ENCODE measurements around the gene GPC5. TPM values are rescaled to one million over a fixed set of nuclear protein-coding genes. Genes with fewer than 3 reads are reported as not detected.

The GPC5 gene
- total RNA-seq, 1 experiment from 2014 or later = not detected

DNA sequence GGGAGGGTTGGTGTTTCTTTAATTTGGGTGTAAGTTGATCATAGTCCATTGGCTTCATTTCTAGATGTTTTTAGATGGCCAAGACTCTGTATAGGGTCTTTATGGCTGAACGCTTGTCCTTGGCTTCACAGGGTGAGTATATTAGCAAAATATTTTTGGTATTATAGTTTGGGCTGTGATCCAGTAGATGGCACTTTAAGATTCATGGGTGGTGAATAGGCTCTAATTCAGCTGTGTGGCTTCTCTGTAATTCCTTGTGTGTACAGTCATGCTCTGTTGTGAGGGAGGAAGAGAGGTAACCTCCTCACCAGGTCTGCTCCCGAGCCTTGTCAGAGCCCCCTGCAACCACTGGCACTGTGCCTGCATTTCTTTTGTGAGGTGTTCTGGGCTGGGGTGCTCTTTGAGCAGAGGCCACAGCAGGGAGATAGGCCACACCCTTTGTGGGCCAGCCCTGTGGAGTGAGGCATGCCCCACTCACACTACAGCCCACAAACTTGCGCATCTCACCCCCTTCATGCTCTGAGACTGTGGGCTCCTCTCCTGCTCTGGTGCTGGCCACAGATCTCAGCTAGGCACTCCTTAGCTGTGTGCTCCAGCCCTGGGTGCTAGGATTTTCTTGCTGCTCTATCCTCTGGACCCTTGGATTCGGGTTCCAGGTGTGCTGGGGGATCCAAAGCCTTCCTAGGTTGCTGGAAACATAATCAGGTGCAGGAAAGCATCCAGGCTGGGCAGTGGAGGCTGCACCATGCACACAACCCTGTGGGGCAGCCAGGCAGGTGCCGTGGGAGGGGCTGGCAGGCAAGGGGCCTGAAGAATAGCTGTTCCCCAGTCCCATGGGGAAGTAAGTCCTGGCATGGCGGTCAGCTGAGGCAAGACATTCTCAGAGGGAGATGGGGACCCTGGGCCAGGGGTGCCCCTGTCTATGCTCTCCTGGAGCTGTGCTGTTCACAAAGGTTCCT, 193.9 kb downstream of the GPC5 start:
- no peak for DNase-seq (ENCODE audit: low read depth)

DNA sequence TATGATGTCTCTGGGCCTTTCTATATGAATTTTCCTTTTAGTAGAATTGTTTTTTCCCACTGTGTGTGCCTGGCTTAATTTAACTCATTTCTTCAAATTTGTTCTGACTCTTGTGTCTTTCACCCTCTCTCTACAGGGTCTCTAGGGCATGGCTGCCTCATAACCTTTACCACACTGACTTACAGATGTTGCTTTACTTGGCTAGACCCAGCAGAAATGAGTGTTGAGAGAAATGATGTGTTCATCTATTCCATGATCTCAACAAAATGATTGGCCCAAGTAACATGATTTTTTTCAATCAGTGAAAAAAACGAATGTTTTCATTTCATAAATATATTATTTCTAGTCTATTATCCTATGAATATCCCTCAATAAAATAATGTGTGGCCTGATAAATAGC, 195.0 kb downstream of the GPC5 start:
- DNase-seq (ENCODE audit: low read depth) = no peak

DNA sequence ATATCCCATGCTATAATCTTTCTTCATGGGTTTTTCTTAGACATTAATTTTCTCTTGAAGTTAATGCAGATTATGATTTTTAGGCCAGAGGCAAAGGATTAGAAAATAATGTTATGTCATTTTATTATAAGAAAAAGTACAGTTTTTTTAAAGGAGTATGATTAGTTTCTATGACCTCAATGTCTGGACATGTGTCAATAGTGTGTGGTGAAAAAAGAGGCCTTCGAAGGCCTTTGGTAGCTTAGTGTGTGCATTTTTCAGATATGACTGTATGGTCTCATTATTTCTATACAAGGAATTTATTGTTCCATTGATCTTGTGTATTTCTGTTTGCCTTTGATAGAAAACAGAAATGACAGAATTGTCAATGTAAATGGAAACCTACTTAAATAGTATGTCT, 195.6 kb downstream of the GPC5 start:
- DNase-seq (ENCODE audit: low read depth) = no peak

DNA sequence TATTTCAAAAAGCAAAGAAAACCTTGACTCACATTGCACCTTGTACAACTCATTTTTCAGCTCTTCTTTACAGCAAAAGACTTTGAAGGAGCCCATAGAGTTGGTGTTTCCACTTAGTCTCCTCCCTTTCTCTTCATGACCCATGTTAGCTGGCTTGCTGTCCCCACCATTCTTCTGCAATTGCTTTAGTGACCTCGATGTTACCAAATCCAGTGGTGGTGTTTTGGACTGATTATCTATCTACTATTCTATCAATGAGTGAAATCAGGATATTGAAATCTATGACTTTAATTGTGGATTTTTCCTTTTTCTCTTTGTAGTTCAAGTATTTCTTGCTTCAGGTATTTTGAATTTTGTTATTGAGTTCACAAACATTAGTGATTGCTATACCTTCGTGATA, 197.3 kb downstream of the GPC5 start:
- DNase-seq (ENCODE audit: low read depth) = no peak

DNA sequence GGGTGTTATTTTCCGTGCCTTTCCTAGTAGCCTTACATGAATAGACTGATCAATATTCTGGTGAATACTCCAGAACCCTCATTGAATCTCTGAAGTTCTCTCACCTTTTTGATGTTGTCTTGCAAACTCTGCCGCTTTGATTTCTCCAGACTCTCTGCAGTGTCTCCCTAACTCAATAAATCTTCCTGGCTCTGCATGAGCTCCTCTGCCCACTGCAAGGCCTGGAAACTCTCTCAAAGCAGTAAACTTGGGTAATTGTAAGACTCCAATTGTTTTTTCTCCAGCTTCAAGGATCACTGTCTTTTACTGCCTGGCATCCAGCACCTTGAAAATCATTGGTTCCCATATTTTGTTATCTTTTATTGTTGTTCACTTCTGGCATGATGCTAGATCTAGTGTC, 198.4 kb downstream of the GPC5 start:
- no peak for DNase-seq (ENCODE audit: low read depth)

DNA sequence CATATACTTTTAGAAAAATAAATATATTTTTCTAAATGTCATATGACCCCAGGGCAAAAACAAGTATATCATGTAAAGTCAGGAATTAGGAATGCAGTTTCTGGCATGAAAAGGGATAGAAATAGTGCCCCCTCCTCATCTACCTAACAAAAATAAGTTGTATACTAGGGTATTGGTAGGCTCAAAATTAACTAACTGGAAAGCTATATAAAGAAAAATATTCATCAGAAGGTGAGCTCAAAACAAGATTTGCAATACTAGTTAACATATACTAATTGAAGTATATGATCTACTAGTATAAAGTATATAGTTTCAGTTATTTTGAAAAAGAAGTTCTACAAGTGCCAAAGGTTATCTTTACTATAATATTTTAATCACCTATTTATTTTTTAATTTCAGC, 200.2 kb downstream of the GPC5 start:
- no peak for DNase-seq (ENCODE audit: low read depth)

DNA sequence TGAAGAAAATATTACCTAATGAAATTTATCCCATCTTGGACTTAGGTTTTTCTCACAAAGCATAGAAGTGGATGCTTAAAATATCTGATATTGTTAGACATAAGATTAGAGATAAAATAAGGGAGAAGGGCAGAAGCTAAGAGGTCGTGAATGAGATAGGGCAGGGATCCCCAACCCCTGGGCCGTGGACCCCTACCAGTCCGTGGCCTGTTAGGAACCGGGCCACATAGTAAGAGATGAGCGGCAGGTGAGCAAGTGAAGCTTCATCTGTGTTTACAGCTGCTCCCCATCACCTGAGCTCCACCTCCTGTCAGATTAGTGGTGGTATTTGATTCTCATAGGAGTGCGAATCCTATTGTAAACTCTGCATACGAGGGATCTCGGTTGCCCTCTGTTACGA, 202.9 kb downstream of the GPC5 start:
- no peak for DNase-seq (ENCODE audit: low read depth)

DNA sequence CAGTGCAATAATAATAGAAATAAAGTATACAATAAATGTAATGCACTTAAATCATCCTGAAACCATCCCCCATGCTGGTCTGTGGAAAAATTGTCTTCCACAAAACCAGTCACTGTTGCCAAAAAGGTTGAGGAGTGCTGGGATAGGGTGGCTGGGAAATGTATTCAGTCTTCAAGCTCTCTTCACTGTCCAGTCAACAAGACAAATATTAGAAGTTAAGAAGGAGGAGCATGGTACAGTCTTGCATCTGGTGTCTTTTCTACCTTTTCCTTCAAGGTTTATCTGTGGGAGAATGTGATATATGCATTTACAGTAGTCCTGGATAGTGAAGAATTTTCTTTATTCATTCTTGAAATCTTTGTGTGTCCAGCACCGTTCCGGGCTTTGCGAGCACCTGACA, 203.4 kb downstream of the GPC5 start:
- no peak for DNase-seq (ENCODE audit: low read depth)

DNA sequence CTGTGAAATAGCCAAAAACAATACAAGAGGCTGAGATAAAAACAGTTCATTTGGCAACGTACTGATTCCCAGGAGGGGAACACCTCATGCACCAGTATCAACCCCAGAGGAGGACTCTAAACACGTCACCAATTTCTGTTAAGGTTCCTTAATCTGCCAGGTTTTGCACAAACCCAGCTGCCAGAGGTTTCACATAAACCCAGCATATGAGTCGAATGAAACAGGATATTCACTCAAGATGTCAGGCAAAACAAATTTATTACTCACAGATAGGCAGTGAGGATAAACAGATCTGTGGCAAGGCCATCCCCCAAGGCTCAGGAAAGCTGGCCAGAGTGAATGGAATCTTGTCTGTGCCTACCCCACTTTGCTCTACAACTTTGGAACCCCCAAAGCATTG, 210.9 kb downstream of the GPC5 start:
- no peak for DNase-seq (ENCODE audit: low read depth)

DNA sequence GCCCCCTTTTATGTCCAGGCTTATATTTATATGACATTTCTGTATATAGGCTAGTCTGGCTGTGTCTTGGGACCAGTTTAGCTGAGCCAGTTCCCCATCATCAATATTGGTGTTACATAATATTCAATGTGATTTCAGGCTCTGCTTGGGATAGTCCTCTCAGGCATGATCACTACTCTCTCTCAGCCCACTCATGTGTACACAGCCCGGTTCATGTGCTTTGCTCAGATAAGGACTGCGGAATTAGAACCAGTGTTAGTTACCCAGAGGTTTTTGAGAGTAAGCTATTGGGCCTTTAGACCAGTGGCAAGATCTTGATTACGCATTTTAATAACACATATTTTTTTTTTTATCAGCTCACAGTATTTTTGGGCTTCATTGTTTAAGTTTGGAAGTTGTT, 219.9 kb downstream of the GPC5 start:
- no peak for DNase-seq (ENCODE audit: low read depth)

DNA sequence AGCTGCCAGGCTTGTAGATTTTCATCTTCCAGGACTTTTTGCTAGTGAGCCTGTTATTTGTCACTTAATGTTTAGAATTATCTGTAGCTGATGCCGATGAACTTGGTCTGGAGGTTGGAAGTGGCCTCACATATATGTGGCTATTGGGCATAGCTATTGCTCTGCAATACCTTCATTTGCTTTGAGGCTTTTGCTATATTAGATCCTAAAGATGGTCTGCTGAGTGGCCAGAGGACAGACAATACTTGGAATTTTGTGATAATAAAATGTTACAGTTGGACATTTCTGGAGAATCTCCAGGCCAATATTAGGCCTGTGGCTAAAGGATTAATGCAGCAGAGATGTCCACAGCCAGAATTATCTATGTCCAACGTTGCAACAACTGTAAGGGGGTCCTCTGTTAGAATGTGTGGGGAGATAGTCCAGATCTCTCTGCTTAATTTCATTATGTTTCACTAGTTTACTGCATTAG, 222.3 kb downstream of the GPC5 start:
- DNase-seq (ENCODE audit: low read depth) = no peak

DNA sequence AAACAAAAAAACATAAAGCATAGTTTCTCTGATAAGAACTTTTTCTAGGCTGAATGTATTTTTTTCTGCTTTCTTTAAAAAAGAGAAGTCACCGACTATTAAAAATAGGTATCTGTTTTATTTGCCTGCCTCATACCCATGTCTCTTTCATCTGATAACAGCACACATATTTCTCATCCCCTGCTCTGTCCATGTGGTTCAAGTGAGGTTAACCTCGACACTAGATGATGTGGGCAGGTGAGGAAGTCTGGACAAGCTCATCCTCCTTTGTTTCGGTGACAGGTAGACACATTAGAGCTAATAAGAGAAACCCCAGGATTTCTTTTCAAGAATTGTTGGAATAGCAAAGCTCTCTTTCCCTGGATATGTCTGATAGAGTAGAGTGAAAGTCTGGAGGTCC, 222.7 kb downstream of the GPC5 start:
- DNase-seq (ENCODE audit: low read depth) = no peak

DNA sequence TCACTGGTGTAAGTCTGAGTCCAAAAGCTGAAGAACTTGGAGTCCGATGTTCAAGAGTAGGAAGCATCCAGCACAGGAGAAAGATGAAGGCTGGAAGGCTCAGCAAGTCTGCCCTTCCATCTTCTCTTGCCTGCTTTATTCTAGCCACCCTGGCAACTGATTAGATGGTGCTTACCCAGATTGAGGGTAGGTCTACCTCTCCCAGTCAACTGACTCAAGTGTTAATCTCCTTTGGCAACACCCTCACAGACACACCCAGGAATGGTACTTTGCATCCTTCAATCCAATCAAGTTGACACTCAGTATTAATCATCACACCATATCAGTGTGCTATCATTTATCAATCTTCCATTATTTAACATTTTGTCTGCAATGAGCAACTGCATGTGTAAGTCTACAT, 223.5 kb downstream of the GPC5 start:
- no peak for DNase-seq (ENCODE audit: low read depth)

DNA sequence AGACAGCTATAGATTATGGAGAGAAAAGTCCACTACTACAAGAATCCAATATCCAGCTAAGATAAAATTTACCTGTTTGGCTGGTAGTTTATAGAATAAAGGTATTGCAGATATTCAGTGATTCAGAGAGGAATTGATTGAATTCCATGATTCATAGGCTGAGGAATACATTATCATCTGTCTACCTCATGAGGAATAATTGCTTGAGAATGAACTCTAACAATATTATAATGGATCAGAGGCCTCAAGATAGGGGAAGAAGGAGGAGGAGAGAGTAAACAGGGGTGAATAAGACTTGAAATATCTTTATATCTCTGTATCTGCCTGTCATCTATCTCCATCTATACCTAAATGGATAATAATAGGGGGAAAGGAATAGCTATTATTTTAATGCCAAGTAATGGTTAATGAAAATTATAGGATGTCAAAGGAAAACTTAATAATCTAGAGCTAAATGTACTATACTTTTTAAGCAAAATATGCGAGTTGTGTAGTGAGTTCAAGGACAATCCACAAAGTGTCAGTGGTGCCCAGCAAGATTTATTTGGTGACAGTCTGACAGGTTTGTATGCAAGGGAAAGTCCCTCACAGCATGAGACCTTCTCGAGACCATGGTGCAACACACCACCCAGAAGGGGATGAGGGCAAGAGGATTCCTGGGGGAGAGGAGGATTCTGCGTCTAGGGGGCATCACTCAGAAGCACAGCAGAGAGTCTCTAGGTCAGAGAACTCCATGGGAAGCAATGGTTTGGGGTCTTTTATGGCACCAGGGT, 224.5 kb downstream of the GPC5 start:
- no peak for DNase-seq (ENCODE audit: low read depth)

DNA sequence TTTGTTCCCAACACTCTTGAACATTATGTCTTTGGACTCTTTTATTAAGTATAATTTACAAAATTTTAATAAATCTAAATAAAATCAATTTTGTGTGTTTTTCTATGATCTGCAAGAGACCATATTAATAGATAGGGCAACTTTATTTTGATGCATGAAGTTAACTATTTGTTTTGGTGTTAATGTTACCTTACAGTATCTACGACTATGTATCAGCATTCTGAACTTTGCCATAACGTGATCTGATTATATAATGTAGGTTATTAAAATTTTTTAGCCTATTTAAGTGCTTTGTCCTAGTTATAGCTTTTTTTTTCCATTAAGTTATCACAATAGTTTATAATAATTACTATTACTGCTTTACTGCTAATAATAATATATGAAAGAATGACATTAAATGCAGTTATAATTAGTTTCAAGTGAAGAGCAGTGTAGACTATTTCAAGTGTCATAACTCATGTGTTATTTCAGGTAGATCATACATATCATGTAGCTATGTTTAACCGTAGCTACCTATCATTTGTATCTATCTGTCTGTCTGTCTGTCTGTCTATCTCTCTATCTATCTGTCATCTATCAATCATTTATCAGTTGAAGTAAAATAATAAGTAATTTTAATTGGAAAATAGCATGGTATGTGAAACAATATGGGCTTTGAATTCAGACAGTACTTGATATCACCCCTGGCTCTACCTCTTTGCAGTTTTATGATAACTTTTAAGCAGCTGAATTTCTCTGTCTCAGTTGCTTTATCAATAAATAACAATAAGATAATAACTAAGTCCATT, 229.7 kb downstream of the GPC5 start:
- DNase-seq (ENCODE audit: low read depth) = no peak

DNA sequence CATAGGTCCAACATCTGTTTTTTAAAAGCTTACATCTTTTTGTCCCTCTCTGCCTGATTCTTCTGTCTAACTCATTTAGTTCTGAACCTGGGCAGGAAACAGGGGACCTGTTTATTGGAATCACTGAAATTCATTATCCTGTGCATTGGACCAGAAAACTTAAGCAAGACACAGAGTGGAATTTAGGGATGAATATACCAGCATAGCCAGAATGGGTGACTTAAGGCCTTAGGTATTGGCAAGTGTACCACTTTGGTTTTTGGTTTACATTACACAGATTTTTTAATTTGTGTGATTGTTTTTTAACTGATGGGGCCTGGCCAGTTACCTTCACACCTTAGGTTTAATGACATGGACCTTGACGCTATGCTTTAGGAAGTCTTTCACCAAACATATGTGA, 232.5 kb downstream of the GPC5 start:
- no peak for DNase-seq (ENCODE audit: low read depth)

DNA sequence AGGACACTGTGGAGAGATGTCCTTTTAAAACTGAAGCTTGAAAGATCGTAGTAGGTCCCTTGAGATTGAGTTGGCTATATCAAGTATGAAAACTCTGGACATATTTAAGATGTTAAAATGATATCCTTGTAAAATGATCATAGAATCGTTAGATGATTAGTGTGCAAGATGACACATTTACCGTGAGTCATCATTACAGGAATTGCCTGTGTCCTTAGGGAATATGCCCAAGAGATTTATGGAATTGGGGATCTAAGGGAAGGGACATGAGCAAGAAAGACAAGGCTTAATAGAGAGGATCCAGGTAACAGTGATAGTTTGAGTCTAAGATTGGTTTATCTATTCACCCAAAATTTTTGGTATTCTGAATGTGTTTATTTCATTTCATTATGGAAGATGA, 233.7 kb downstream of the GPC5 start:
- no peak for DNase-seq (ENCODE audit: low read depth)

DNA sequence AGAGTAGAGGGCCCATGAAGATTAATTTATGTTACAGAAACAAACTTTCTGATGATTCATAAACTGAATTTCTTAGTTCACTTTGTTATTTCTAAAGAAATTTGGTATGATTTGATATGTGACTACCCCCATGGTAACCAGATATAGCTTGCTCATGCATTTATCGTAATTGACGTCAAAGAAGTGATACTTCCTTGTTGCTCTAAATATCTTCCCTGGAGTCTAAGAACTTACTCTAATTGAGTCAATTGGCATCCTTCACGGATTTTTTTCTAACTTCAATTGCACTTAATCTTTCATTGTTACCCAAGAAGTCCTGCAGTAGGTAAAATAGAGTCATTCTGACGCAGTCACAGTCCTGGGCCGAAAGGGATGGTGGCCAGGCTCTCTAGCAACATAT, 240.9 kb downstream of the GPC5 start:
- DNase-seq (ENCODE audit: low read depth) = no peak

DNA sequence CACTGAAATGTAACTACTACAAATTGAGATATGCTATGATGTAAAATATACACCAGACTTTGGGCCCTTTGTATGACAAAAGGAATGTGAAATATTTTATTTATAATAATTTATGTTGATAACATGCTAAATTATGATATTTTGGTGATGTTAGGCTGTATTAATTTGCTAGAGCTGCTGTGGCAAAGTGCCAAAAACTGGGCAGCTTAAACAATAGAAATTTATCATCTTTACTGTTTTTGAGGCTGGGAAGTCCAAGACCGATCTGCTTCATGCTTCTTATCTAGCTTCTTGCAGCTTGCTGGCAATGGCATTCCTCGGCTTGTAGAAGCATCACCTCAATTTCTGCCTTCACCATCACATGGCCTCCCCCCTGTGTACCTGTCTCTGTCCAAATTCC, 245.0 kb downstream of the GPC5 start:
- DNase-seq (ENCODE audit: low read depth) = no peak

DNA sequence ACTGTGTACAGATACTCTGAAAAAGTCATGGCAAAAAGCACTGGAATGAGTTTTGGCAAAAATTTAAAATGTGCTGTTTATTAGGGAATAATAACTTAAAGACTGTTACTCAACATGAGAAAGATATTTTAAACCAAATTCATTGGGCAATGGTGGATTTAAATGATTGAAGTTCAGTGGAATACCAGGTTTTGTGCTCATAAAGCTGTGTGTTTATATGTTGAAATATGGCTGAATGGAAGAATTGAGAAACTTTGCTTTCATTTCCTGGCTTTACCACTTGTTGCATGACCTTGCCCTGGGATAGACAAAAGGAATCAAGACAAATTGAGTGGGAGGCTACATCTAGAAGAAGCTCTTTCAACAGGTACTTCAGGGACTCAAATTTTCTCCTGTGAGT, 246.4 kb downstream of the GPC5 start:
- no peak for DNase-seq (ENCODE audit: low read depth)

DNA sequence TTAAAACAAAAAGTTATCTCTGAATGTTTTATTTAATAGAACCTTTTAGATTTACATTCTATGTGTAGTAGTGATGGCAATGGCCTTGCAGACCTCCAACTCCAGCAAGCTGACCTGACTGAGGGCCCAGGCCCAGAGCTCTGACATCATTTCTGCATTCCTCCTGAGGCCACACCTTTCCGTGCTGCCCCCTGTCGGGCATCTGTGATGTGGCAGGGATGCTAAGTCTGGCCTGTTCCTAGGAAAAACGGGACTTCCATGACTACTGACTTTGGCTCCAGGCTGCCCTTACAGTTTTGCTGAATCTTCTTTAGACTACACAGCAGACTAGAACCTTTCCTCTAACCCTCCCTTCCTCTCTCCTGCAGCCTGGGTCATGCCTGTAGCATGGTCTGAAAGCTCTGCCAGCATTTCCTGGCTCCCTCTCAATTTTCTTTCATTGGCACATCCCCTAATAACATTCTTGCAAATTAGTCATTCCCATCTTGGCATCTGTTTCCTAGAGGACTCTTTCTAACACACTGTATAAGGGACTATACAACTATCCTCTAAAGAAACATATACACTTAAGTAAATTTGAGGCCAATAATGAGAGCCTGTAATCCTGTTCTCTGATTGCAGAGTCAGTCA, 249.1 kb downstream of the GPC5 start:
- no peak for DNase-seq (ENCODE audit: low read depth)

DNA sequence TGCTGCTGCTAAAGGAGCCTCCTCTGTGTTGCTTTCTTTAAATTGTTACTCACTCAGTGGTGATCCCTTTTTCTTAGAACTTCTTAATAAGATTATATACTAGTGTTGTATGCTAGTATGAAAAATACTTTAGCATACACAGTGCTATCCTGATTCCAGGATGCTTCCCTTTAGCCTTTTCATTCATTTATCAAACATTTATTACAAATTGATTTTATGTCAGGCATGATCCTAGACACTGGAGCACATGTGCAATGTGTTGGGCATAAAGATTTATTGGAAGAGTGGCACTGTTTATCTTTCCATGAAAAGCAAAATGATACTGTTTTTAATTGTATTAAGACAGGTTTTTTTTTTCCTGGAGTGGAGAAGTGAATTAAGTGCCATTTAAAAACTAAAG, 249.6 kb downstream of the GPC5 start:
- DNase-seq (ENCODE audit: low read depth) = no peak
